Pulmonary artery endothelial cell (primary cell): ENCODE results near the gene MAT1A. TPM values are rescaled to one million over a fixed set of nuclear protein-coding genes. Genes with fewer than 3 reads are reported as not detected.
"Not testable (repeated sequence)": the region's sequence is repeated elsewhere in the genome, so short reads cannot be mapped to it uniquely, and the experiment has no call there.

Experiments
- DNase-seq: peaks from one replicate; pipeline ENCODE4 v3.0.0-alpha.2; 2011; ENCODE audit warnings: low read depth, low spot score
- total RNA-seq: library from RNA; depleted of rRNA; stranded (reverse); fragments of >200 nt; gene quantifications from 2 replicates; pipeline ENCODE4 v1.2.3, GENCODE V29; 2014

Gene MAT1A
- total RNA-seq, result not detected in 2 replicates

DNA sequence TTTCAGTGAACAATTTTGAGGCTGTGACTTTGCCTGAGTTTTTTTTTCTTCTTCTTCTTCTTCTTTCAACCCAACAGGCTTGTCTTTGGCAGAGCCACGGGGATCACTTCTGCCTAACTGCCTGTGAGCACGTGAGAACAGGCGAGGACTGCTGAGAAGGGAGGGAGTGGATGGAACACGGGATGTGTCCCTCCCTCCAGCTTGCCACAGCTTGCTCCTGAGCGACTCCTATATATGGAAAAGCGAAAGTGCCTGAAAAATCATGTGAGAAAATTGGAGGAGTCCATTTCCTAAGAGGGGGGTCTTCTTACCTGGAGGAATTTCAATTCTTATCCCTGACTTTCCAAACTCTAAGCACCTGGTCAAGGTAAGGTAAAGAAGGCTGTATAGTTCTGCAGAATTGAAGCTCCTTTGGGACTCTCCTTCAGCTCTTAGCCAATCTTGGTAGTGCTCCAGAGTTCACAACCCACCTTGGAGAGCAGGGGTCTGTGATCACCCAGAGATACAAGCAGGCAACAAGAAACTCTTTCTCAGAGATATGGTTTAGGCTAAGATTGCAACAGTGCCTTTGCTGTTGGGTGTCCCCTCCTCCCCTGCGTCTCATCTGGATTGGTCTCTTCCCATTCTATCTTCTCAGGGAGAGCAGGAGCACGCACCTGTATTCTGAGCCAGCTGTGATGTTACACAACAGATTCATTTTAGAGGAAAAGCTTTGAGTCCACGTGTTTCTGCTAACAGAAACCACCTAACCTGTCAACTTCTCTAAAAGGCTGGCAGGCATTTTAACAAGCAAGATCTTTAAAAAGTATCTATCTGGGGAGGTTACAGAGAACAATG, at the start of gene MAT1A:
MAT1A (minus strand) TSS at position 208 of the 837 bp plus-strand sequence. CDS start 235 bp downstream, outside the sequence.
- no peak for DNase-seq

DNA sequence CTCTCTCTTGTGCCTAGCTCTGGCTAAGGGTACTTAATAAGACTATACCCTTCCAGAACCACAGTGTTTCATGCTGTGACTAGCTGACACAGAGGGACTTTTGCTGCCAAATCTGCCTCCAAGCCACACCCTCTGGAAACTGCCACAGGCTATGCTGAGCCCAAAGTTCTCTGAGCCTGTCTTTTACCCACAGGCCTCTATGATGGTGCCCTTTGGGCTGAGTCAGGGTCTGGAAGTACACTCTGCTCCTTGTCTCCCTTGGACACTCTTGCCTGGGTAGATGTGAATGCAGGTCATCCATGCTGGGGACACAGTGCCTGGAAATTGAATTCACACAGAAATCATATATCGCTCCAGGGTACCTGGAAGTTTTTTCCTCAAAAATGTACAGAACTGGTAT, 44.5 kb upstream of the MAT1A start:
- no peak for DNase-seq

DNA sequence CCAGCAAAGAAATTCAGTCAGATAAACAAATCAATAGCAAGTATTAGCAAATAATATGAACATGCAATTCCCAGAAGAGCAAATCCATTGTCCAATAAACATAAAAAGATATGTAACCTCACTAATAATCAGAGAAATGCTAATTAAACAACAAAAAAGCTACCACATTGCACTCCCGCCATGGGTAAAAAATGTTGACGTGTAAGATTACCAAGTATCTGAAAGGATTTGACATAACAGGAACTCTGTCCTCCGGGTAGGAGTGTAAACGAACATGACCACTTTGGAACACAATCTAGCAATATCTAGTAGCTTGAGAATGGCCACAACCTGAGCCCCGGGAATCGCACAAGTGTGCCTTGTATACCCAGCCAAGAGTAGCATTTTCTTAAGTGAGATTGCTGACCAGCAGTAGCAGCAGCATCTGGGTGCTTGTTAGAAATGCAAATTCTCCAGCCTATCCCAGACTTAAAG, 35.5 kb upstream of the MAT1A start:
- DNase-seq, result no peak

DNA sequence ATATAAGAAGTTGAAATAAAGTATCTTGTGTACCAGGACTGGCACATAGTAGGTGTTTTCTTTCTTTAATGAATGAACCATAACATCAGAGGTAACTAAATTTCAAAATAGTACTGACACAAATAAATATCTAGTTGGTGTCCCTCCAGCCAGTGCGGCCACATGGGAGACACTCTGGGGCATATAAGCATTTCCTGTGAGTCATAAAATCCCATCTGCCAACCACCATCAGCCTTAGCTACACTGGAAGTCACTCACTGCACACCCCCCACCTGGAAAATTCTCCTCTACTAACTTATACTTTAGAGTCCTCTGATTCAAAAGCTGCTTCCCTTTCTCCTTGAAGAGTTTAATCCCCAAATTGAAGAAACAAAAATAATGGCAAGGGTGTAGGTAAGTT, 34.6 kb upstream of the MAT1A start:
- no peak for DNase-seq

DNA sequence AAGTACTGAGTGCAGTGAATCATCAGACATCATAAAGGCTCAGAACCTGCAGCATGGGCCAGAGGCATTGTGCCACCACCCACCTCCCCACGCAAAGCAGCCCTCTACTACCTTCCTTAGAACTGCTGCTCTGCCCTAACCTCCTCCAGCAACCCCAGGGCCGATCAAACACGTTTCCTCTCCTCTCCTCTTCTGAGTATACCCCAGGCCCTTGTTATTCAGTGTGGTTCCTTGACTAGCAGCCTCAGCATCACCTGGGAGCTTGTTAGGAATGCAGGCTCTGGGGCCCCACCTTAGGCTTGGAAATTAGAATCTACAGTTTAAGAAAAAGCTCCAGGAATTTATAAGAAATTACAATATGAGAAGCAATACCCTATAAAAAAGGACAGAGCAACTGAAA, 33.9 kb upstream of the MAT1A start:
- DNase-seq, result no peak

DNA sequence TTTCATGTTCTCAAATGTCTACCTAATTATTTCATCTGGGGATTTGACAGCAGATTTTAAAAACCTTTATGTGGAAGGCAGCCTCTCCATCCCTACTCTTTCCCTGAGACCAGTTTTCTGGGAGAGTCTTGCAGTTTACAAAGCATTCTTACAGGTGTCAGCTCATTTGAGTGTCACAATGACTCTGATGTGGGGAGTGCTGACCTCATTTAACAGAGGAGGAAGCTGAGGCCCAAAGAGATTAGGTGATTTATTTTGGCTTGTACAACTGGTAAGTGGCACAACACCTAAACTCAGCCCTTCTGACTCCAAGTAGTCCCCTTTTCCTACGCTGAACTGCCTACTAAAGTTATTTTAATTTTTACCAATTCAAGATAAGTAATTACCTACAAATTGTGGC, 33.3 kb upstream of the MAT1A start:
- no peak for DNase-seq

DNA sequence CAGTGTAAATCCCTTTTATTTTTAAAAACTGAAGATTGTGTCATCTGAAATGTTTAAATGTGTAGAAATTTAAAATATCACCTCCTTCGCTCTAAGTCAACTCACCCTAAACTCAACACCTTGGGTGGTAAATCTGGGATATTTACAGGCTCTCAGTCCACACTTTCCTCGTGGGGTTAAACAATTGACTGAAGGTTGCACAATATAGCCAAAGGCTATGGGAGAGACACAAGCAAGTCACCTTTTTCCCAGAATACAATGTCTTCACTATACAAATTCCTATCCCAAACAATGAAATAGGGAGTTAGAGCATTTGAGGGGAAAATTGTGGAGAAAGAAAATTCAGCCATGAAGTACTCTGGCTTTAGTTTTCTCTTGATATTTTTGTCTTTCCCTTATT, 32.7 kb upstream of the MAT1A start:
- no peak for DNase-seq

DNA sequence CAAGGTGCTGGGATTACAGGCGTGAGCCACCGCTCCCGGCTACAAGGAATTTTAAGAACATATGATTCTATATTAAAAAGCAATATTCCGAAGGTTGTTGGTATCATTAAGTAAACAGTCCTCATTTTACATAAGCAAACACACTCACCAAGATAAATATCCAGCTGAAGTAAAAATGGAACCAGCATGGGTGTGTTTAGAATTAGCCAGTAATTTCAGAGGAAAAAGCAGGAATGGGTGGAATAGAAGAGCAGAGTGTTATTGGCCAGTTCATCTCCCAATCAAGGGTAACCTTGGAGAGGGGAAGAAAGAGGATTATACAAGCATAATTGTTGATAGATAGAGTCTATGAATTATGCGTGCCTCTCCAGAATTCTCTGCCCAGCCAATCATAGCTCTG, 31.7 kb upstream of the MAT1A start:
- DNase-seq, result no peak

DNA sequence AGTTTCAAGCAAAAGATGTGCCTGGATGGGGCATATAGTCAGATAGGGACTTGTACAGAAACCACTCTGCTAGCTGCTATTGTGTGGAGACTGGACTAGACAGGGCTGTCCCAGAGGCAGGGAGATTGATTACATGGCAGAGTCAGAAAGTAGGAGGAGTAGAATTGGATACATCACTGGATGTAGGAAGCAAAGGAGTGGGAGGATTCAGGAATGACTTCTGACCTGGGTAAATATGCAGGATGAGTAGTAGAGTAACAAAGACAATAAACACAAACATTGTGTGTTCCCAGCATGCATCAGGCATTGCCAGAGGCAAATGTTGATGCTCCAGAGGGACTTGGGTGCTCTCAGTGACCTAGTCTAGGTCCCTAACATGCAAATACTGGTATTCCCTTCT, 30.9 kb upstream of the MAT1A start:
- no peak for DNase-seq

DNA sequence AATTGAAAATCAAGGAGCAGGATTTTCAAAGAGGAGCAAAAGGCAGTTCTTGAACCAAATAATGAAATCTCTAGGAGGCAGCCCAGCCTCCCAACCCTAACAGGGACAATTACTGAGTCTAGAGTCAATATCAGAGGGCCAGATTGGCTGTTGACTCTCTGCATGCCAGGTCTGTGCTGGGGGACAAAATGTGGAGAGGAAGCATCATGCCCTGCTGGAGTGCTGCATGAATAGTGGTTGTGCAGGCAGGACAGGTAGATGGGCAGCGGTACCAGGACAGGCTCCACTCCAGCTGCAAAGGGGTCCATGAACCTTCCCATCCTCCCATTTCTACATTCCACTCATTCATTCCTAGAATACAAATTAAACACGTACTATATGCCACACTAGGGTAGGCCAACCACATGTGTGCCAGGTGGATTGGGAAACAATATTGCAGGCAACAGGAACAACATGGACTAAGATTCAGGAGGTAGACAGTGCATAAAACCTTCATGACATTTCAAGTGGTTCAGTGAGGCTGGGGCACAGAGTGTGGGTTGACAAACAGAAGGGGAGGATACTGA, 30.4 kb upstream of the MAT1A start:
- no peak for DNase-seq

DNA sequence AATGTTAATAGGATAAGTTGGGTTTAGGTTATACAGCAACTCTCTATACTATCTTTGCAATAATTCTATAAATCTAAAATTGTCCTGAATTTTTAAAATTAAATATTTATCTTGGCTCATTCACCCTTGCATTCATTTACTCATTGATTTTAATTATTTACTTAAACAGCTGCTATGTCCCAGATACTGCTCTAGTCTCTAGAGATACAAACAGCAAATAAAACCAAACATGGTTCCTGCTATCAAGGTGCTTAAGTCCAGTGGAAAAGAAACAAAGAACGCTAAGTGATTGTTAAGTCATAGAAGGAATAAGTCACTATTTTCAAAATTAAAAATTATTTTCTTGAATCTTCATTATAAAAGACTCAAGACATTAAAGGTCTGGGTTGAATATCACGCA, 29.9 kb upstream of the MAT1A start:
- no peak for DNase-seq

DNA sequence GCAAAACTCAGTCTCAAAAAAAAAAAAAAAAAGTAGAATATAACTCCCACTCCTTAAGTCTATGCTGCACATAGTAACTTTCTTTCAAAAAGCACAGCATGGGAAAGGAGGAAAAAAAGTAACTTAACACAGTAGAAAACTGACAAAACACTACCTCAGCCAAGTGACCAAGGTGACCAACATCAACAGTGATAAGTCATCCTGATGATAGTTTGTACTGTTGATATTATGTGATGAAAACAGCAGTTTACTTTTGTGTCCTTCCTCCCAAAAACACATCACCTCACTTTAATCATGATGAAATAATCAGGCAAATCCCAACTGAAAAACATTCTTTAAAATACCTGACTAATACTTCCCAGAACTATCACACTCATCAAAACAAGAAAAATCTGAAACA, 29.3 kb upstream of the MAT1A start:
- no peak for DNase-seq

DNA sequence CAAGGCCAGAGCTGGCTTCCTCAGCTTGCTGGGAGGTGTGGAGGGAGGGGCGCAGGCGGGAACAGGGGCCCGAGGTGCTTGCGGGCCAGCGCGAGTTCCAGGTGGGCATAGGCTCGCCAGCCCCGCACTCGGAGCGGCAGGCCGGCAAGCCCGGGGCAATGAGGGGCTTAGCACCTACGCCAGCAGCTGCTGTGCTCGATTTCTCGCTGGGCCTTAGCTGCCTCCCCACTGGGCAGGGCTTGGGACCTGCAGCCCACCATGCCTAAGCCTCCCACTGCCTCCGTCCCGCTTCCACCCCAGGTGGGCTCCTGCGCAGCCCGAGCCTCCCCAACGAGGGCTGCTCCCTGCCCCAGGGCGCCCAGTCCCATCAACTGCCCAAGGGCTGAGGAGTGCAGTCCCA, 25.9 kb upstream of the MAT1A start:
- DNase-seq, result no peak

DNA sequence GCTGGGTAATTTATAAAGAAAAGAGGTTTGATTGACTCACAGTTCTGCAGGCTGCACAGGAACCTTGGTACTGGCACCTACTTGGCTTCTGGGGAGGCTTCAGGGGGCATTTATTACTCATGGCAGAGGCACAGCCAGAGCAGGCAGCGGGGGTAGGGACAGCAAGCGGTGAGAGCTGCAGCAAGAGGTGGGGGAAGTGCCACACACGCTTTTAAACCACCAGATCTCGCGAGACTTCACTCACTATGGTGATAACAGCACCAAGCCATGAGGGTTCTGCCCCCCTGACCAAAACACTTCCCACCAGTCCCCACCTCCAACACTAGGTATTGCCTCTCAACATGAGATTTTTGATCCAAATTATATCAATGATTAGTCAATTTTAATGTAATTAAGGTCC, 24.1 kb upstream of the MAT1A start:
- no peak for DNase-seq

DNA sequence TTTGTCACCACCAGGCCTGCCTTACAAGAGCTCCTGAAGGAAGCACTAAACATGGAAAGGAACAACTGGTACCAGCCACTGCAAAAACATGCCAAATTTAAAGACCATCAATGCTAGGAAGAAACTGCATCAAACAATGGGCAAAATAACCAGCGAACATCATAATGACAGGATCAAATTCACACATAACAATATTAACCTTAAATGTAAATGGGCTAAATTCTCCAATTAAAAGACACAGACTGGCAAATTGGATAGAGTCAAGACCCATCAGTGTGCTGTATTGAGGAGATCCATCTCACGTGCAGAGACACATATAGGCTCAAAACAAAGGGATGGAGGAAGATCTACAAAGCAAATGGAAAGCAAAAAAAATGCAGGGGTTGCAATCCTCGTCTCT, 16.5 kb upstream of the MAT1A start:
- DNase-seq, result not testable (repeated sequence)

DNA sequence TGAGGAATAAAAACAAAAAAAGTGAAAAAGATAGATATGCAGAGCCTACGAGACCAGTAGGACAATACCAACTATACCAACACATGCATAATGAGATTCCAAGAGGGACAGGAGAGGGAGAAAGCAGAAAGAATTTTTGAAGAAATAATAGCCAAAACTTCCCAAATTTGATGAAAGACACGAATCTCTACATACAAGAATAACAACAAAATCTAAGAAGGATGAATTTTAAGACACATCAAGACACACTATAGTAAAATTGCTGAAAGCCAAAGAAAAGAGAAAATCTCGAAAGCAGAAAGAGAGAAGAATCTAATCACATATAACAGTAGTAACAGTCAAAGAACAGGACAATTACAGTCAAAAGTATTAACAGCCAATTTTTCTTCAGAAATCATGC, 7.5 kb upstream of the MAT1A start:
- no peak for DNase-seq

DNA sequence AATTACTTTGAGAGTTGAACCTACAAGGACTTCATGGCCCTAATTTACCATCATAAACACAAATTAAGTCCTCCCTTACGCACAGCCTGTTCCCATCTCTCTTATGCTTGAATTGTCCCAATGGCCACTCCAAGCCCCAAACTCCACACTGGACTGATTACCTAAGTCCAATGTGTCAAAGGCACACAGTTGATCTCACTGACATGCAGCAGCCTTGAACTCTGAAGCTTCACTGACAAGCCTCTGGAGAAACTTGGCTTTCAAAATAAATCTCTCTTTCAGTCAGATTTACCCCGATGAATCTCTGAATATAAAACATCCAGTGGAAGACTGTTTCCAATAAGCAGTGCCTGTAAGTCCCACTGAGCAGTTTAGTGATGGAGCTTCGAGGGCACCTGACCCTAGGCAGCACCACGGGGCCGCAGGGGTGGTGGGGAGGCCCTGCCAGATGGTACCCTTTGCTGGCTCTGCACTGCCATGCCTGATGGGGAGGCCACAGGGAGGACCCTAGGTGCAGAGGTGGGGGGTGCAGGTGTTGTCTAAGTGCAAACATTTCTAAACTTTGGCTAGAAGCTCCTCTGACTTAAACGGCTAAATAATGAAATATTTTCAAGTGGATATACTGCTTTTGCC, 3.3 kb upstream of the MAT1A start:
- DNase-seq, result no peak

DNA sequence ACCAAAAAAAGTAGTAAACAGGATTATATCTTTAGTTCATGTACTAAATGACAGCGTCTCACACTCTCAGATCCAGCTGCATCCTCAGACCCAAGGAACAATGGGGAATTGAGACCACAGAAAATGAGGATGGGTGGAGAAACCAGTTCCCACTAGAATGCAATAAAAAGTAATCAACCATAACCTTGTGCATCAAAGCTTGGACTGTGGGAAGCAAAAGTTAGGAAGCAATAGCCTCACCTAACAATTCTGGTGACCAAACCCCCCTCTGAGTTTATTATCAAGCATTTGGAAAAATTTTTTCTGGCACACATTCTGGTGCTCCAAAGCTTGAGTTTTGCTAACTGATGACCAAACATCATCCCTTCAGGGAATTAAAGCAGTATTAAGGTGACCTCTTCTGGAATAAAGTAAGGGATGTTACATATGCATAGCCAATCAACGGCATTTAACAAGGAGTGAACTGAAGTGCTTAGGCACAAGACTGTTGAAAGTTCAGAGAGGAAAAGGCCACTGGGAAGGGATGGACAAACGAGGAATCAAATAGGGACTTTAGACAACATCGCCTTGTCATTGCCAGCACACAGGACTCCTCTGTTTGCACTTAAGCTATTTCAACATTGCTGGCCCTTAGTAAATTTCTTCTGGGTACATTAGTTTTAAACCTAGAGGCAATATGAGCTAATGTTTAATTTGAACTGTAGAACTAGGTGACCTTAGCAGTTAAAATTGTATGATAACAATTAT, 1.2 kb upstream of the MAT1A start:
- no peak for DNase-seq

DNA sequence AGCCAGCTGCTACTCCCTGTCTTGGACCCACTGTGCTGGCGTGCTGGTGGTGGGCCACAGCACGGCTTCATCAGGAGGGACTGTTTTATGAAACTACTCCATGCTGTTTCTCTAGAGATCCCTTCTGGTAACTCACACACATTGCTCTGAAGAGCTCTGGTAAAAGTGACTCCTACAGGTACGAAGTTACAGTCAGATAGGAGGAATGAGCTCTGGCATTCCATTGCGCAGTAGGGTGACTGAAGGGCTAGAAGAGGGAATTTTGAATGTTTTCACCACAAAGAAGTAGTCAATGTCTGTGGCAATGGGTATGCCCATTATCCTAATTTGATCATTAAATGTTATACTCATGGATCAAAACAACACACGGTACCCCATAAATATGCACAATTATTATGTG, 609 bp downstream of the MAT1A start:
- no peak for DNase-seq

DNA sequence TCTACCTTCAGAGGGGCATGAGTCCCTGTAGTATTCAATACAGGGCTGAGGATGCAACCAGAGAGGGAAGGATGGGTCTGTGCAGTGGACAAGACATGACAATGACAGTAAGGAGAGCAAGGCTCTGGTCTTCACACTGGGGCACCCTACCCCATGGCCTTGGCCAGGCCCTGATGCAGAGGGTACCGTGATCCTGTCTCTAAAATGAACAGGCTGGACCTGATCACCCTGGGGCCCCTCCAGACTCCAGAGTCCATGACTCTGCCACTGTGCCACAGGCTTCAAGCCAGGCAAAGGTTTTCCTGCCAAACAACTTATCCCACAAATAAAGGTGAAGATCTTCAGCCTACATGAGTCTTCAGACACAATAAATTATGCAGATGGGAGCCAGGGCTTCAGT, 4.9 kb downstream of the MAT1A start:
- no peak for DNase-seq

DNA sequence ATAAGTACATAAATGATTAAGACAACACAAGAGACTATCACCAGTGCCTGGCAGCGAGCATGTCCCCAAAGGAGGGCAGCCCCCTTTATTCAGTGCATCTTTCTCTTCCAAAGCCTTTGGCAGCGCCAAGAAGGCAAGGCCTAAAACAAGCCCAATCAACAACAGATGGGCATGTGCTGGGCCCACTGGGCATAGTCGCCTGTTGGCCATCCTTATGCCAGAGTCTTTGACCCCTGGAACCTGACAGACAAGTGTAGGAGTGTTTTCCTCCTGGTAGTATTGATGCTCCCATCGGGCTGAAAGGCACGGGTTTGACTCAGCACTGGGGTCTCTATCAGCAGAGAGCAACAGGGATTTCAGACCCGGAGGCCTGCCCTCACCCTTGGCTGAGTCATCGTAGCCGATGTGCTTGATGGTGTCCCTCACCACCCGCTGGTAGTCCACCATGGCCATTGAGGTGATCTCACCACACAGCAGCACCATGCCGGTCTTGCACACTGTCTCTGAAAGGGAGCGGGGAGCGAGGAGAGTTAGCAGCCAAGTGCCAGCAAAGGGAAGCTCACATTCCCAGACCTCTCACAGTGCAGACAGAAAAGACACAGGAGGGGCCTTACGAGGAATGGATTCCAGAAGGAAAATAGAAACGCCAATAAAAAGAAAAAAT, 5.8 kb downstream of the MAT1A start:
- DNase-seq, result no peak
